Measurements from ENCODE around the gene TTC21B.

Gene TTC21B

GRCh38 chr2:165833156-165833555 lies 120.4 kb downstream of the TTC21B start:
- Histone ChIP-seq H2AFZ (no peak overlapping the region), H3K9me3 (ENCODE audit: control insufficient read depth, low read length) (no peaks in the 10 kb centered on the region), H3K27ac (no peak overlapping the region), H3K36me3 (ENCODE audit: control insufficient read depth, insufficient read depth, low read length) (no peaks in the 10 kb centered on the region), H3K27me3 (ENCODE audit: control insufficient read depth, insufficient read depth, low read length) (no peaks in the 10 kb centered on the region), H3K4me2 (ENCODE audit: low read length) (no peak overlapping the region), H3K79me2 (no peaks in the 10 kb centered on the region), H3K4me1 (no peaks in the 10 kb centered on the region), H3K4me3 (ENCODE audit: low read depth, low read length) (no peak overlapping the region), H3K9ac (no peak overlapping the region)
- no peak for TF ChIP-seq CTCF (IDR thresholded peaks at IDR 0.05)

- no peak overlapping the region for H3K4me3 ChIP-seq (ENCODE audit: low read depth, low read length)
- peaks cover 4% of the 10 kb centered on the region for H3K4me1 ChIP-seq
- H2AFZ ChIP-seq, result no peak overlapping the region
- H3K36me3 ChIP-seq (ENCODE audit: control insufficient read depth, insufficient read depth, low read length), result no peaks in the 10 kb centered on the region
- no peak overlapping the region for H3K27ac ChIP-seq
- H3K79me2 ChIP-seq, result no peaks in the 10 kb centered on the region
- H3K9me3 ChIP-seq (ENCODE audit: control insufficient read depth, low read length), result no peaks in the 10 kb centered on the region
- H3K4me2 ChIP-seq (ENCODE audit: low read length), result no peak overlapping the region
- no peak for TF ChIP-seq CTCF (IDR thresholded peaks at IDR 0.05)
- no peak overlapping the region for H3K9ac ChIP-seq
- H3K27me3 ChIP-seq (ENCODE audit: control insufficient read depth, insufficient read depth, low read length), result no peaks in the 10 kb centered on the region
Measured at GRCh38 chr2:165827921-165828276, 125.7 kb downstream of the TTC21B start.

- Histone ChIP-seq H3K36me3 (ENCODE audit: control insufficient read depth, insufficient read depth, low read length) (no peaks in the 10 kb centered on the region), H3K4me1 (peaks cover 4% of the 10 kb centered on the region), H3K79me2 (no peaks in the 10 kb centered on the region), H3K4me2 (ENCODE audit: low read length) (no peak overlapping the region), H3K27me3 (ENCODE audit: control insufficient read depth, insufficient read depth, low read length) (no peaks in the 10 kb centered on the region), H3K9ac (no peak overlapping the region), H3K27ac (no peak overlapping the region), H3K4me3 (ENCODE audit: low read depth, low read length) (no peak overlapping the region), H2AFZ (no peak overlapping the region), H3K9me3 (ENCODE audit: control insufficient read depth, low read length) (no peaks in the 10 kb centered on the region)
- TF ChIP-seq CTCF (IDR thresholded peaks at IDR 0.05), result no peak
Measured at GRCh38 chr2:165827016-165827920, 126.3 kb downstream of the TTC21B start.

GRCh38 chr2:165825041-165825440 lies 128.5 kb downstream of the TTC21B start:
- H3K9me3 ChIP-seq (ENCODE audit: control insufficient read depth, low read length), result no peaks in the 10 kb centered on the region
- H2AFZ ChIP-seq, result no peak overlapping the region
- no peak overlapping the region for H3K27ac ChIP-seq
- no peak overlapping the region for H3K9ac ChIP-seq
- TF ChIP-seq CTCF (IDR thresholded peaks at IDR 0.05), result no peak
- no peaks in the 10 kb centered on the region for H3K79me2 ChIP-seq
- no peak overlapping the region for H3K4me2 ChIP-seq (ENCODE audit: low read length)
- H3K4me1 ChIP-seq, result peaks cover 4% of the 10 kb centered on the region
- H3K27me3 ChIP-seq (ENCODE audit: control insufficient read depth, insufficient read depth, low read length), result no peaks in the 10 kb centered on the region
- H3K4me3 ChIP-seq (ENCODE audit: low read depth, low read length), result no peak overlapping the region
- H3K36me3 ChIP-seq (ENCODE audit: control insufficient read depth, insufficient read depth, low read length), result no peaks in the 10 kb centered on the region

All from parathyroid adenoma (tissue), 2 donors.